Measurements from ENCODE around the gene MINDY3.
A peak's percentile ranks its signal among the peaks of the same experiment; 100 is the strongest.
"Not testable (repeated sequence)": the region's sequence is repeated elsewhere in the genome, so short reads cannot be mapped to it uniquely, and the experiment has no call there.

Gene MINDY3

DNA sequence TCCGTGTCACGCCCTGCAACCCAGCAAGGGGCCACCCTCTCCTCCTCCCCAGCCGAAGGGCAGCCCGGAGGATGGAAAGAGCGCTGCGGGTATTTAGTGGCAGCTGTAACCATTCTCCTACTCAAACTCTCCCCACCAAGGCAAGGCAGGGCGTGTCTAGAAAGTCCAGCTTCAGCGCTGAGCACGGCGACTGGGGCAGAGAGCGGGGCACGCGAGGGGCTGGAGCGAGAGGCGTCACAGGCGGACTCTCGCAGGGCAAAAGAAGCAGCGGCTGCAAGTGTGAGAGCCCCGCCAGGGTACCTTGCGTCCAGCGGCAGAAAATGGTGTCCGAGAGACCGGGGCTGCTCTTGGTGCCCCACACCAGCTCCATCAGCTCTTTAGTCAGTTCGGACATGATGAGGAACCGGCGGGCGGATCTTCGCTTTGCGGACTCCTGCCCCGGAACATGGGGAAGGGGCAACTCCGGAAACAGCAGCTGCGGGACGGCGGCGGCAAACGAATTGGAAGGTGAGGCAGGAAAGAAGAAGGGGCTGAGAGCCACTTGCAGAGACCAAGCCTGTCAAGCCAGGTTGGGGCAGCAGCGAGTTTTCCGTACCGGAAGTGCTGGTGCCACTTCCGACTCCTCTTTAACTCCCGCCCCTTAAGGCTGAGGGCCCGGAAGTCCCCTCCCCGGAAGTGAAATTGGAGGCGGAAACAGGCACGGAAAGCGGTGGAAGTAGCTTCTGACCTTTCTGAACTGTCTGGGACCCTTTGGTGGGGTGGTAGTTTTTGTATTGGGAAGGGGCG is at the start of gene MINDY3:
Gene MINDY3, minus strand, starts transcription at position 602 of the 786 bp plus-strand sequence. Its CDS starts 208 bp downstream, at position 394.
- peak; percentile 90 for DNase-seq (ENCODE audit: low spot score)

DNA sequence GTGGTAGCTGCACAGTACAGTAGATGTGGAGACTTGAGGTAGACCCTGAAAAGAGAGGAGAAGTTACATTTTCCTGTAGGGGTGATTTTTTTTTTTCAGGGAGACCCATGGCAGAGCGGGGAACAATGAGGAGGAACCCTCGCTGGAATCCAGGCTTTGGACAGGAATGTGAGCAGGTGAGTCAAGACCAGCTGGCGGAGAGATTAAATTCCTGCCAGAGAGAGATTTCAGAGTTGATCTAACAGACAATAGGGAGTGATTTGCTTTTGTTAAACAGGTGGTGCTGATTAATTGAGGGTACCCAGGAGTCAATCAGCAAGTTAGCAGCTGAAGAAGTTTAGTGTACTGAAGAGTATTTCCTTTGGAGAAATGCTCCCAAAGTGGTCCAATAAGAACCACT is 41.6 kb upstream of the MINDY3 start:
- DNase-seq (ENCODE audit: low spot score), result no peak

DNA sequence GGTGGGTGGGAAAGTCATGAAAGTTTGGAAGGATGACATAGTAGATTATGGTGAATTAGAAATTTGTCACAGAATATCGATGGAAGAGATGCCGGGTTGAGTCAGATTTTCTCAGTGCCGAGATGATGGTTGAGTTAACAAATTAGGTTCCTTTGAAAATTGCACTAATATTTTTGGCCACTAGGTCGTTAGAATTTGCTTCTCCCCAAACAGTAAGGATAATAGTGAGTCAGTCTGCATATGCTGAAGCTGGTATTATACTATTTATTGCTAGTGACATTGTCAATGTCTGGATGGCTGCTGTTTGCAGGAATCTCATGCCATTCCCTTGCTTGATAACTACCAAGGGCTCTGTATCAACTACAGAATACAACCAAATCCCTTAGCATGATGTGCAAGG is 37.7 kb upstream of the MINDY3 start:
- DNase-seq (ENCODE audit: low spot score), result no peak

DNA sequence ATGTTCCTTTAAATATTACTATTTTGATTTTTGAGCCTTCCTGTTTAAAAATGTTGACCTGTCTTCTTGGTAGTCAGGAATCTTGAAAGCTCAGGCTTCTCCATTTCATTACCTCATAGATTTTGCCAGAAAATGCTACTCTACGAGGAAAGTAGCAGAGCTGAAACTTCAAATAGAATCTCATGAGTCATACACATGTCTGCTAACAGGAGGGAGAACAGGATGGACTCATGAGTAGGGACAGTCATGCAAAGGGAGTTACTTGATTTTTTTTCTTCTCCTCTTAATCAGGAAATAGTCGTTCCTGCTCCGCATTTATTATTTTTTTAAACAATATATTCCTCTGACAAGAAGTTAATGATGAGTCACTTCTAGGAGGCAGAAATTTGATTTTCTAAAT is 37.0 kb upstream of the MINDY3 start:
- no peak for DNase-seq (ENCODE audit: low spot score)

DNA sequence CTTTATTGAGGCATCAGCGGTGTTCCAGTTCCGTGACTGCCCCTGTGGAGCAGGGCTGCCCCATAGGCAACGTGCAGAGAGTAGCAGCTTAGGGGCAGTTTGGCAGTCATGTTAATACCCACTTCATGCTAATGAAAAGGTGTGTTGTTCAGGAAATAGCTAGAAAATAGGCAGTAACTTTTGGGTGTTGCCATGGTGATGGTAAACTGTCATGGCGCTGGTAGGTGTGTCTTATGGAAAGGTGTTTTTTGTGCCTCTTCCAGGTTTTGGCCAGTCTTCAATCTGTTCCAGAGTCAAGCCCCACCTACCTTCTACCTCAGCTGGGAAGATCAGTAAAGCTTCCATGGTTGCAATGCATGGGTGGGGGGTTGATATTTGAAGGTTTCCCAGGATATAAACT is 36.3 kb upstream of the MINDY3 start:
- no peak for DNase-seq (ENCODE audit: low spot score)

DNA sequence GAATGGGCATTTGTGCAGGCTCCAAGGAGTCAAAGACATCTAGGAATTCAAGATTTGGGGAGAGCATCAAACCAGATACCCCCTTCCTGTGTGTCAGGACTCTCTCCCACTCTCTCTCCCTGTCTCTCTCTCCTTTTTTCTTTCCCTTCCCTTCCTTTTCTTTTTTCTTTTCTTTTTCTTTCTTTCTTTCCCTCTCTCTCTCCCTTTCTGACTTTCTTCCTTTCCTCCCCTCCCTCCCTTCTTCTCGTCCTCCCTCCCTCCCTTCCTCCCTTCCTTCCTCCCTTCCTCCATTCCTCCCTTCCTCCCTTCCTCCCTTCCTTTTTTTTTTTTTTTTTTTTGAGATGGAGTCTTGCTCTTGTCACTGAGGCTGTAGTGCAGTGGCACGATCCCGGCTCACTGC is 24.1 kb upstream of the MINDY3 start:
- no peak for DNase-seq (ENCODE audit: low spot score)

DNA sequence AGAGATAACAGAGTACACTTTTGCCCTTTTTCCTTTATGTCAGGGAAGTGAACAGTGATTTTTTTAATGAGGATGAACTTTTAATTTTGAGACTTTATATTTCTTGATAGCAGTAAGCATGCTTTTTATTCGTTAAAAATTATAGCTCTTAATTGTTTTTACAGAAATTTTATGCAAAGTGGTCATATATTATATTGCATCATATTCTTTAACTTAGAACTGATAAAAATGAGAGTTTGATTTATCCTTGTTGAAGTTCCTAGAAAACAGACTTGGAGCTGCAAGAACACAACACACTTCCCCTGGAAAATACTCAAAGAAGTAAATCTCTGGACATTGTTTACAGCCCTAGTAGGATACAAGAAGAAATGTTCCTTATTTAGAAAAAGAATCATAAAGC is 21.2 kb upstream of the MINDY3 start:
- DNase-seq (ENCODE audit: low spot score), result no peak

DNA sequence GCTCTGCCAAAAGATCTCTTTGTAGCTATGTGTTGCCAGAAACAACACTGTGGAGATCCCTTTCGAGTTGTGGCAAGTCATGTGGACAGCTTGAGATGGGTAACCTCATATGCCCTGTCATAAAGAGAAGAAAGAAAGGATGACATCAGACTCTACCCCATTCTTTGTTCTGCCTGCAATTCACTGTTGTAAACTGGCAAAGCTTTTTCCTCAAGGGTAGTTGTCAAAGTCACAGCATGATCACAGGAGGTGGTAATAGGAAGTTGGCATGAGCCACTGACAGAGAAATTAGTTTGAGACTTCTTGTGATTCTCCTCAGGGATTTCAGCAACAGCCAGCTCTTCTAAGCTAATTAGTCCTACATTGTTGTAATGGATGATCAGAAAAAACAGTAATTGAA is 19.4 kb upstream of the MINDY3 start:
- no peak for DNase-seq (ENCODE audit: low spot score)

DNA sequence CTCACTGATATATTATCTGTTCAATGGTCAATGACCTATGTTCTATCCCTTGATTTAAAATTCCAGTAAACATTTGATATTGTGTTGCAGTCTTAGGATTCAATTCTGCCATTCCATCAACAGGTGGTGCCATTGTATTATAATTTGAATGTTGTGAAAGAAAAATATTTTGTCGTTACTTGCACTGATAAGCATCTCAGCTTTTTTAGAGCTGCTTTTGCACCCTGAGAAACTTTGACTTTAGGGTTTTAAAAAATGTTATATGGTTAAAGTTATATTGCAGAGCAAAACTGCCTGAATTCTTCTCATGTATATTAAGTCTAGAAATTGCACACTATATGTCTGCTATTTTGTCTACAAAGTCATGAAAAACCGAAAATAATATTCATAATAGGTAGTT is 18.8 kb upstream of the MINDY3 start:
- DNase-seq (ENCODE audit: low spot score), result no peak

DNA sequence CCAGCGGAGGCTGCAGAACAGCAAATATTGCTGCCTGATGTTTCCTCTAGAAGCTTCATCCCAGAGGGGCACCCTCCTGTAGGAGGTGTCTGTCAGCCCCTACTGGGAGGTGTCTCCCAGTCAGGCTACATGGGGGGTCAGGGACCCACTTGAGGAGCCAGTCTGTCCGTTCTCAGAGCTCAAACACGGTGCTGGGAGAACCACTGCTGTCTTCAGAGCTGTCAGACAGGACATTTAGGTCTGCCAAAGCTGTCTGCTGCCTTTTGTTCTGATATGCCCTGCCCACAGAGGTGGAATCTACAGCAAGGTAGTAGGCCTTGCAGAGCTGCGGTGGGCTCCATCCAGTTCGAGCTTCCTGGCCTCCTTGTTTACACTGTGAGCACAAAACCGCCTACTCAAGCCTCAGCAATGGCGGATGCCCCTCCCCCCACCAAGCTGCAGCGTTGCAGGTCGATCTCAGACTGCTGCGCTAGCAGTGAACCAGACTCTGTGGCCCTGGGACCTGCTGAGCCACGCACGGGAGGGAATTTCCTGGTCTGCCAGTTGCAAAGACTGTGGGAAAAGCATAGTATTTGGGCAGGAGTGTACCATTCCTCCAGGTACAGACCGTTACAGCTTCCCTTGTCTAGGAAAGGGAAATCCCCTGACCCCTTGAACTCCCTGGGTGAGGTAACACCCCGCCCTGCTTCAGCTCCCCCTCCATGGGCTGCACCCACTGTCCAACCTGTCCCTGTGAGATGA is 17.7 kb upstream of the MINDY3 start:
- no peak for DNase-seq (ENCODE audit: low spot score)

DNA sequence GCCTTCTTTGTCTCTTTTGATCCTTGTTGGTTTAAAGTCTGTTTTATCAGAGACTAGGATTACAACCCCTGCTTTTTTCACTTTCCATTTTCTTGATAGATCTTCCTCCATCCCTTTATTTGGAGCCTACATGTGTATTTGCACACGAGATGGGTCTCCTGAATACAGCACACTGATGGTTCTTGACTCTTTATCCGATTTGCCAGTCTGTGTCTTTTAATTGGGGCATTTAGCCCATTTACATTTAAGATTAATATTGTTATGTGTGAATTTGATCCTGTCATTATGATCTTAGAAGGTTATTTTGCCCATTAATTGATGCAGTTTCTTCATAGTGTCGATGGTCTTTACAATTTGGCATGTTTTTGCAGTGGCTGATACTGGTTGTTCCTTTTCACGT is 16.0 kb upstream of the MINDY3 start:
- not testable (repeated sequence) for DNase-seq (ENCODE audit: low spot score)

DNA sequence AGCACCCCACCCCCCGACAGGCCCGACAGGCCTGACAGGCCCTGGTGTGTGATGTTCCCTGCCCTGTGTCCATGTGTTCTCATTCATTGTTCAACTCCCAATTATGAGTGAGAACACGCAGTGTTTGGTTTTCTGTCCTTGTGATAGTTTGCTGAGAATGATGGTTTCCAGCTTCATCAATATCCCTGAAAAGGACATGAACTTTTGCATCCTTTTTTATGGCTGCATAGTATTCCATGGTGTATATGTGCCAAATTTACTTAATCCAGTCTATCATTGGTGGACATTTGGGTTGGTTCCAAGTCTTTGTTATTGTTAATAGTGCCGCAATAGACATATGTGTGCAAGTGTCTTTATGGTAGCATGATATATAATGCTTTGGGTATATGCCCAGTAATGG is 12.3 kb upstream of the MINDY3 start:
- DNase-seq (ENCODE audit: low spot score), result not testable (repeated sequence)

DNA sequence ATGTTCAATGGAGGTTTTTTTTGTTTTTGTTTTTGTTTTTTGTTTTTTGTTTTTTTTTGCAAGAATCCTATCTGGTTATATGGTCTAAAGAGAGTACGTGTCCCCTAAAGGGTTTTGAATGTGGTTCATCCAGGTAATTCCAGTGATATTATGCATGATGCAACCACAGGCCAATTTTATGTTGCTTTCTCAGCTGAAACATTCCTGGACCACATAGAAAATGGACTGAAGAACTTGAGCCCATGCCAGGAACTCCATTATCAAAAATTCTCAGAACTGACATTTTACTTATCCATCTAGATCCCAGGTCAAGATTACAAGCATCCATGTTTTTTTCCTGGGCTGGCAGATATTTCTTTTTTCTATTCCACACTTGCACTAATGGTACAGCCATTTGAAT is 11.5 kb upstream of the MINDY3 start:
- no peak for DNase-seq (ENCODE audit: low spot score)

DNA sequence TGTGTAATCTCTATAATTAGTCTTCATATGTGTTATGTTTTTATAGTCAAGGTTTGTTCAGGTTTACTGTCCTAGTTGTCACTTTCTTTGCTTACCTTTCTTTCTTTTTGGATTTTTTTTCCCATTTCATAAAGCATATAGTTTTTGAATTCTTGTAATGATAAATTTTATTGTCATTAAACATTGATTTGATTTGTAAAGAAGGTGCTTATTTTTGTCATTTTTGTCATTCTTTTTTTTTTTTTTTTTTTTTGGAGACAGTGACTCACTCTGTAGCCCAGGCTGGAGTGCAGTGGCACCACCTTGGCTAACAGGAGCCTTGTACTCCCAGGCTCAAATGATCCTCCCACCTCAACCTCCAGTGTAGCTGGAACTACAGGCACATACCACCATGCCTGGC is 9.6 kb upstream of the MINDY3 start:
- DNase-seq (ENCODE audit: low spot score), result no peak

DNA sequence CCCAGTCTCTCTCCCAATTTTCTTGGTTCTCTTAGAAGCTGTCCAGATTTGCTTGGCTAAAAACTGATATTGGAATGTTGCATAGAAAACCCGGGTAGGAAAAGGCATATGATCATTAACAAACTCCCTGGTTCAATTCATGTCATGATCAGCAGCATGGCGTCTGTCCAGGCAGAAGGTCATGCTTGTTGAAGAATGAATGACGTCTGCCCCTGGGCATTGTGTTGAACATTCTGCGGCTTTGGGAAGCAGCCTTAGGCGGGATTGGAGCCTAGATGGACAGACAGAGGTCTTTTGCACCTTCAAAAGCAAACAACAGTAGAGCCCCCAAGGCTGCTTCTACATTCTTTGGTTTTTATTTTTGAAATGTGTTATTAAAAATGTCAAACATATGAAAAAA is 7.7 kb upstream of the MINDY3 start:
- DNase-seq (ENCODE audit: low spot score), result no peak

DNA sequence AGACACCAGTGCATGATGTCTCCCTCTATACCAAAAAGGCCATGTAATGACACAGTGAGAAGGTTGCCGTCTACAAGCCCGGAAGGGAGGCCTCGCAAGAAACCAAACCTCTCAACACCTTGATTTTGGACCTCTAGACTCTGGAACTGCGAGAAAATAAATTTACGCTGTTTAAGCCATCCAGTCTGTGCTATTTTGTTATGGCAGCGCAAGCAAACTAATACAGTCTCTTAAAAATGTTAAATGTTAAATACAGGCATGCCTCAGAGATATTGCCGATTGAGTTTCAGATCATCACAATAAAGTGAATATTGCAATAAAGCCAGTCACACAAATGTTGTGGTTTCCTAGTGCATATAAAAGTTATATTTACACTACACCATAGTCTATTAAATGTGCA is 5.0 kb upstream of the MINDY3 start:
- no peak for DNase-seq (ENCODE audit: low spot score)

DNA sequence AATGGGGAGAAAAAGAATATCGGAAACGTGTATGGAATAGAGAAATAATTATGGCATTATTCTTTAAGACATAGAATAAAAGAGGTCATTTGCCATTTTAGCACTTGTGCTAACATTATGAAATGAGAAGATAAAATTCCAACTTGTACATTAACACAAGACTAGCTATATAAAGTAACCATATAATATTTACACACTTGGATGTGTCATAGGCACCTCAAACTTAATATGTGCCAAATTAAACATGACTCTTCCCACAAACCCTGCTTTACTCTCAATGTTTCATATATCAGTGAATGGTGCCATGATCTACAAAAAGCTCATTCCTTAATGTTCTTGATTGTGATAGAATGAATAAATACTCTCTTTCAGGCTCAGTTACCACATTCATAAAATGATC is 4.1 kb upstream of the MINDY3 start:
- no peak for DNase-seq (ENCODE audit: low spot score)

DNA sequence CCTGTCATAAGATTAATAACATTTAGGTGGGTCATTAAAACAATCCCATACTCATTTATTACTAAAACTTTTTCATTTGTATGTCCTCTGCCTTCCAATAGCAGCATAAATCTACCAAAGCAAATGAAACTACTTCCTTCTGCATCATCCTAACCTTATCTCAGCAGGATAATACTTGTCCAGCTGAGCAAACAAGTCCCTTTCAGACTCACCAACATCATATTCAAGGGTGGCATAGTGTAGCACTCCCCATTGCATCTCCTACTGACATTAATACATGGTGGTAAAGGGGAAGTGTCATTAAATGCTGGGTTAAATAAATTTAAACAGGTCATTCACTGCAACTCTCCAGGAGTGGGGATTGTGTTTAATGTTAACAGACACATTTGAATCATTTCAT is 3.4 kb upstream of the MINDY3 start:
- no peak for DNase-seq (ENCODE audit: low spot score)

DNA sequence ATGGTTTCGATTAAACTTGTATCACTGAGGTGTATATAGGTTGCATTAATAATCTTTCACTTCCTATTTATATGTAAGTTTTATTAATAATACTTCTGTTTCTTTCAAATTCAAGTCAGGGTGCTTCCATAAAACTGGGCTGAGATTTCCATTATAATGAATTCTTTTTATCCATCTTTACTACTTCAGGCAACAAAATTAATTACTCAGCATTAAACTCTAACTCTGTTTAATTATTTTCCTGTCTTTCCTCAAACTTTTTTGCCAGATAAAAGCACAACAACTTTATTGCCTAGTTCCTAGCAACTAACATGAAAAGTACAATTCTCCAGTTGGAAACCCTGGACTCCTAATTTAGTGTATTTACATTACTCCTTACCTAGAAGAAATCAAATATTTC is 3.0 kb upstream of the MINDY3 start:
- no peak for DNase-seq (ENCODE audit: low spot score)

DNA sequence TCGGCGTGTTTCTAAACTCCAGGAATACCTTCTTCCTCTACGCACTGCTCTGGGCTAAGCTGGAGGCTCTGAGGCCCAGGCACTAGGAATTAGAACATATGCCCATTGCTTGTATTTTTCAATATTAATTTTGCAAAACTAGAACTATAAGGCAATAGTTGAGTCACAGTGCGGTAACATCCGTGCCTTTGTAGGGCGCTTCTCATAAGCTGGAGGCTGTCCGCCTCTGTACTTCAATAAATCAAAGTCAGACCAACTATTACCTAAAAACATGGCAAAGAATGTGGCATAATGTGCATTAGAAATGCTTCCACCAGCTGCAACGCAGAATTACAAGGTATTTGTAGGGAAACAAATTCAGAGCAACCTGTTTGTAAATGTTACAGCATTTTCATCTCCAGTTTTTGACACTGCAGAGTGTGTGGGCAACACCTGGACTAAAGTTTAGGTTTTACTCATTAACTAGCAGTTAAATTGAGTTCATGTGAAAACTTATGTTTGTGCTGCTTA is 440 bp upstream of the MINDY3 start:
- DNase-seq (ENCODE audit: low spot score), result no peak

DNA sequence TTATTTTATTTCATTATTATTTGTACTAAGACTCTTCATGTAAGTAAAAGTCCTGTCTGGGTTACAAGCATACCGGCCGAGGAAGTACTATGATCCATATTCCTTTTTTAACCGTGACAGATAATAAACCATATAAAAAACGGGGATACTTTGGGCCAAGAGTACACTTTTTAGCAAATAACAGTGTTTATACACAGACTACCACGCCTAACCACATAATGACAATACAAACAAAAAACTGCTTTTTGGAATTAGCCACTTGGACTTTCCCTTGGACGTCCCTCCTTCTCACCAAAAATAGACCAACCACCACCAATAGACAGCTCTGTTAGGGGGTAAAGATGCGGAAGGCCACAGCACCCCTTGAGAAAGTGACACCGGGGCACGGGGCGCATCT is 800 bp downstream of the MINDY3 start:
- no peak for DNase-seq (ENCODE audit: low spot score)

DNA sequence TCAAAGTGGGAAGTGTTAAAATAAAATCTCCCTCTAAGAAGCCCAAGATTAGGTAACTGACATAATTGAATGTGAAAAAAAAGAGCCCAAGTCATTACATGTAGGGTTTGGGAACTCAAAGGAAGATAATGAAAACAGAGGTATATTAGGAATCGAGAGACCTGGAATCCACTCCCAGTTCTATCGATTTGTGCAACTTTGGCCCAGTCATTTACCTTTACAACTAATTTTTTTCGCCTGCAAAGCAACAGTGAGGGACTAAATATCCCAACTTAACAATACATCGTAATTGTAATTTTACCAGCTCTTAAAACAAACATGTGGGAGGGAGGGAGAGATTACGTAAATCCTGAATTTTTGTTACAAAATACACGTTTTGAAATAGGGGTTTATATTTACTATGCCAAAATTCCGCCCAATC is 1.4 kb downstream of the MINDY3 start:
- DNase-seq (ENCODE audit: low spot score), result no peak

DNA sequence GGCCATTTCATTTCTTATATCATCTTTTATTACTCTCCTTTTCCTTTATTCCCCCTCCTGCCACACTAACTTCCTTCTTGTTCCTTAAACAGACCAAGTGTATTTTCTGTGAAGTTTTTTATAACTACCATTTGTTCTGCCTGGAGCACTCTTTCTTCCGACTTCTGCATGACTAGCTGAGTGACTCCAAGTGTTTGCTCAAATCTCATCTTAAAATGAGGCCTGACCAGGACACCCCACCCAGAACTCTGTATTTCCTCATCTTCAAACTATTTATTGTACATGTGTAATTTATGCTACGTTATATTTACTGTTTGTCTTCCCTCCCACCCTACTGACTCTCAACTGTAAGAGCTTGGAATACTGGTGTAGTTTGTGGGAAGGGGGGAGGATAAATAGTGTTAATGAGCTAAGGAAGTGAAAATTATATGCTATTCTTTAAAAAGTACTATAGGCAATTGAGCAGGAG is 3.2 kb downstream of the MINDY3 start:
- DNase-seq (ENCODE audit: low spot score), result no peak

Measured in left forelimb (tissue), 1 donor.